ENCODE measurements around the gene CFL2.
"Not testable (repeated sequence)": the region's sequence is repeated elsewhere in the genome, so short reads cannot be mapped to it uniquely, and the experiment has no call there.

CFL2 gene

DNA sequence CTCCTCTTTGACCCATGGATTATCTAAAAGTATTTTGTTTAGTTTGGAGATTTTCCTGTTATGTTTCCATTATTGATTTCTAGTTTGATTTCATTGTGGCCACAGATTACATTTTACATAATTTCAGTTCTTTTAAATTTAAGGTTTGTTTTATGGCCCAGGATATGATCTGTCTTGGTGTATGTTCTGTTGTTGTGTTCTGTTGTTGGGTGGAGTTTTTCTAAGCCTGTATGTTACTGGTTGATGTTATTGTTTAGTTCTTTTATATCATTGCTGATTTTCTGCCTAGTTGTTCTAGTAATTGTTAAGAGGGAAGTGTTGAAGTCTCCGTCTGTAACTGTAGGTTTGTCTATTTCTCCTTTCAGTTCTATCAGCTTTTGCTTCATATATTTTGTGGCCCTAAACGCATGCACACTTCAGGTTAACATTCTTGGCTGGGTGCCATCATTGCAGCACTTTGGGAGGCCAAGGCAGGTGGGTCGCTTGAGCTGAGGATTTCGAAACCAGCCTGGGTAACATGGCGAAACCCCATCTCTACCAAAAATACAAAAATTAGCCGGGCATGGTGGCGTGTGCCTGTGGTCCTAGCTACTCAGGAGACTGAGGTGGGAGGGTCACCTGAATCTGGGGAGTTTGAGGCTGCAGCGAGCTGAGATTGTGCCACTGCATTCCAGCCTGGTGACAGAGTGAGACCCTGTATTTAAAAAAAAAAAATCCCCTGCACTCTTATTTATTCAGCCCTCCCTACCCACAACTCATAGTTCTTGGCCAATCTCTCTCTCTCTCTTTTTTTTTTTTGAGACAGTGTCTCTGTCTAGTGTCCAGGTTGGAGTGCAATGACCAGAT, 28.1 kb upstream of the CFL2 start:
- DNase-seq (ENCODE audit: low read depth): no peak
- in situ Hi-C loops (cut with HindIII; ENCODE audit: low sequenced_read_pairs): no loop called here
- TF ChIP-seq, protein P1, sequence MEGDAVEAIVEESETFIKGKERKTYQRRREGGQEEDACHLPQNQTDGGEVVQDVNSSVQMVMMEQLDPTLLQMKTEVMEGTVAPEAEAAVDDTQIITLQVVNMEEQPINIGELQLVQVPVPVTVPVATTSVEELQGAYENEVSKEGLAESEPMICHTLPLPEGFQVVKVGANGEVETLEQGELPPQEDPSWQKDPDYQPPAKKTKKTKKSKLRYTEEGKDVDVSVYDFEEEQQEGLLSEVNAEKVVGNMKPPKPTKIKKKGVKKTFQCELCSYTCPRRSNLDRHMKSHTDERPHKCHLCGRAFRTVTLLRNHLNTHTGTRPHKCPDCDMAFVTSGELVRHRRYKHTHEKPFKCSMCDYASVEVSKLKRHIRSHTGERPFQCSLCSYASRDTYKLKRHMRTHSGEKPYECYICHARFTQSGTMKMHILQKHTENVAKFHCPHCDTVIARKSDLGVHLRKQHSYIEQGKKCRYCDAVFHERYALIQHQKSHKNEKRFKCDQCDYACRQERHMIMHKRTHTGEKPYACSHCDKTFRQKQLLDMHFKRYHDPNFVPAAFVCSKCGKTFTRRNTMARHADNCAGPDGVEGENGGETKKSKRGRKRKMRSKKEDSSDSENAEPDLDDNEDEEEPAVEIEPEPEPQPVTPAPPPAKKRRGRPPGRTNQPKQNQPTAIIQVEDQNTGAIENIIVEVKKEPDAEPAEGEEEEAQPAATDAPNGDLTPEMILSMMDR (IDR thresholded peaks at IDR 0.05; ENCODE audit: low read depth, low read length, missing control alignments): no peak
- no peak overlapping the region for H3K4me3 ChIP-seq (ENCODE audit: low read depth, low read length)

DNA sequence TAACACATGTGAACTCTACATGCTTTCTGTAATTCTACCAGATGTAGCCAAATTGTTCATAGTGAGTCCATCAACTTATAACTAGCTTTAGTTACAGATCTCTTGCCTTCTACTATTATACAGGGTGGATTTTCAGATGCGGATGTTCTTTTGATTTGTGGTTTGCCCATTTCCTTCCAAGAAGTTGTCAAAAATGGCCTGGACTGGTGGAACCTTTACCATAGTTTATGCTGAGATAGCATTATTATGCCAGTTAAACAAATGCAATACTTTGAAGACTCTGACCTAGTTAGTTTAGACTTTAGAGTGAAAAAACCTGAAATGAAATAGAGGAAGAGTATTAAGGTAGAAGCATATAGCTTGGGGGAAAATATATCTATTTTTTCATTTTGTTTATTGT, 27.4 kb upstream of the CFL2 start:
- DNase-seq (ENCODE audit: low read depth): no peak
- H3K4me3 ChIP-seq (ENCODE audit: low read depth, low read length): no peak overlapping the region
- in situ Hi-C loops (cut with HindIII; ENCODE audit: low sequenced_read_pairs): no loop called here
- TF ChIP-seq, protein P1 (IDR thresholded peaks at IDR 0.05; ENCODE audit: low read depth, low read length, missing control alignments): no peak

DNA sequence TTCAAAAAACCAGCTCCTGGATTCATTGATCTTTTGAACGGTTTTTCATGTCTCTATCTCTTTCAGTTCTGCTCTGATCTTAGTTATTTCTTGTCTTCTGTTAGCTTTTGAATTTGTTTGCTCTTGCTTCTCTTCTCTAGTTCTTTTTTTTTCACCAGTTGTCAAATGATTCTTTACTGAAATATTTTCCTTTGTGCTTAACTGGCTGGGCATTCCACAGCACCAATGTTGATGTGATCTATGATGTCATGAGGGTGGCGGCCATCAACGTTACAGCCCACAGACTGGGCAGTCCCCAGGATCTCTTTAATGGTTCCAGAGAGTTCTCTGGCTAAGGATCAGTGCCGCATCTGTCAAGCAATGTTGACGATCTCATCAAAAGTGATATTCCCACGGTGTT, 25.7 kb upstream of the CFL2 start:
- not testable (repeated sequence) for DNase-seq (ENCODE audit: low read depth); H3K4me3 ChIP-seq (ENCODE audit: low read depth, low read length)

DNA sequence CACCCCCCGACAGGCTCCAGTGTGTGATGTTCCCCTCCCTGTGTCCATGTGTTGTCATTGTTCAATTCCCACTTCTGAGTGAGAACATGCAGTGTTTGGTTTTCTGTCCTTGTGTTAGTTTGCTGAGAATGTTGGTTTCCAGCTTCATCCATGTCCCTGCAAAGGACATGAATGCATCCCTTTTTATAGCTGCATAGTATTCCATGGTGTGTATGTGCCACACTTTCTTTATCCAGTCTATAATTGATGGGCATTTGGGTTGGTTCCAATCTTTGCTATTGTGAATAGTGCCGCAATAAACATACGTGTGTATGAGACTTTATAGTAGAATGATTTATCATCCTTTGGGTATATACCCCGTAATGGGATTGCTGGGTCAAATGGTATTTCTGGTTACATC, 22.7 kb upstream of the CFL2 start:
- in situ Hi-C loops (cut with HindIII; ENCODE audit: low sequenced_read_pairs); DNase-seq (ENCODE audit: low read depth); H3K4me3 ChIP-seq (ENCODE audit: low read depth, low read length): not testable (repeated sequence)

More for the DNA sequence above, 25.7 kb upstream of the CFL2 start:
- in situ Hi-C loops (cut with HindIII; ENCODE audit: low sequenced_read_pairs): not testable (repeated sequence)

DNA sequence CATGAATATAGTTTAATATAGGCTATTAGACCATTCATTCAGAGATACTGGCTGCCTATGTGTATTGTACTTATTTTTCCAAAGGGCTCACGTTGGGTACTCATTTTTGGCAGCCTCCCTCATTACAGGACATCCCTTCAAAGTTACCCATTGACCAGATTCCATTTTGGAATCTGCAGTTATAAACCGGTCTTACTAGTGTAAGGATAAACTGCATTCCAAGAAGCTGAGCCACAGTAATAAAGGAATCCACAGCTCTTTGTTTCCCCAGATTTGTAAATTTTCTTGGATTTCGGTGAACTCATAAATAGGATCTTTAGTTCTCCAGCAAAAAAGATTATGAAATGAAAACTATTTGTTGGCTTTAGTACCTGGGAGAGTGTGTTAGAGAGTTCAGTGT, 18.9 kb upstream of the CFL2 start:
- in situ Hi-C loops (cut with HindIII; ENCODE audit: low sequenced_read_pairs): no loop called here
- TF ChIP-seq, protein P1 (IDR thresholded peaks at IDR 0.05; ENCODE audit: low read depth, low read length, missing control alignments): no peak
- H3K4me3 ChIP-seq (ENCODE audit: low read depth, low read length): no peak overlapping the region
- no peak for DNase-seq (ENCODE audit: low read depth)

DNA sequence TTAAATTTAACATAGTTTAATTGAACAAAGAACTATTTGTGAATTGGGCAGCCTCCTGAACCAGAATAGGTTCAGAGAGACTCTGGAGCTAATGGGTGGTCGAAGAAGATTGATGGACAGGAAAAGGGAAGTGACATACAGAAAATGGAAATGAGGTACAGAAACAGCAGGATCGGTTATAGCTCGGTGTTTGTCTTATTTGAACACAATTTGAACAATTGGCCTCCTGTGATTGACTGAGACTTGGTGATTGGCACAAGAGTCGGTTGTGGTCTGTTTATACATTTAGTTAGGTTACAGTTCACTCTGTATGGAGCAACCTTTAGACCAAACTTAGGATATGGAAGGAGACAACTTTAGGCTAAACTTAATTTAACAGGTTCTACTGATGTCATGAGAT, 18.4 kb upstream of the CFL2 start:
- no peak for DNase-seq (ENCODE audit: low read depth)
- in situ Hi-C loops (cut with HindIII; ENCODE audit: low sequenced_read_pairs): no loop called here
- TF ChIP-seq, protein P1 (IDR thresholded peaks at IDR 0.05; ENCODE audit: low read depth, low read length, missing control alignments): no peak
- H3K4me3 ChIP-seq (ENCODE audit: low read depth, low read length): no peak overlapping the region

DNA sequence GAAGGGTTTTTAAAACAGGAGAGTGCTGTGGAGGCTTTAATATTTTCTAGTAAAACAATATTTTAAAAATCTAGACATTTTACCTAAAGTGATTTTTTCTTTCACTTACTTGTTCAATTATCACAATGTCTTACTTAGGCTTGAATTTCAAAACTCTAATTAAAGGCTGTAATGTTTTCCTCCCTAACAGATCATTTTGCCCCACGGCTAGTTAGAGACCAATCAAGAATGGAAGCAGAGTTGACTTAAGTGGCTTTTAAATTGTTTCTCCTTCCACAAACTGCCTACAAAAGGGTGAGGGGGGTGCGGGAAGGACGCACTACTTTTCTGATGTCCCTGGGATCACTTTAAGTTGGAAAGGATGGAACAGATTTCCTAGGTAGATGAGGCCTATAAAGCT, 9.5 kb upstream of the CFL2 start:
- TF ChIP-seq, protein P1 (IDR thresholded peaks at IDR 0.05; ENCODE audit: low read depth, low read length, missing control alignments): no peak
- H3K4me3 ChIP-seq (ENCODE audit: low read depth, low read length): no peak overlapping the region
- no peak for DNase-seq (ENCODE audit: low read depth)
- in situ Hi-C loops (cut with HindIII; ENCODE audit: low sequenced_read_pairs): no loop called here
